Measurements from ENCODE around the gene AP2A1. TPM values are rescaled to one million over a fixed set of nuclear protein-coding genes. Genes with fewer than 3 reads are reported as not detected.

The AP2A1 gene
- total and polyA plus RNA-seq, 9 of the 15 experiments (the other 6 are each of a cell fraction or from before 2014, with no cell fraction given): 0.55 to 150 (median 31.9) TPM

DNA sequence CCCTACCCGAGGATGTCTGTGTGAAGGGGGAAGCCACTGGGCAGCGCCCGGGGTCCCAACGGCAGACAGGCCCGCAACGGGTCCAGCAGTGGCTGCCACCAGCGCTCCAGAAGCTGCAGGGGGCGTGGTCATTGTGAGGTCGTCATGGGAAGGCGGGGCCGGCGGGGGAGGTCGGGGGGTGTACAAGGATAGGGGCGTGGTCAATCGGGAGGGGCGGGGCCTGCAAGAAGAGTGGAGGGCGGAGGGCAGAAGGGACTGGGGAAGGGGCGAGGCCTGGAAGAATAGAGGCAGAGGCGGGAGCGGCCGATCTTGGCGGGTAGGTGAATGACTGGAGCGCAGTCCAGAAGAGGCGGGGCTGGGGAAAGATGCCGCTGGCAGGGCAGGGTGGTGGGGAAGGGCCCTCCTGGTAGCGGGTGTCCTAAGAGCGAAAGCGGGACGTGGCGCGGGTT lies 41.9 kb downstream of the AP2A1 start (continued):
- TF ChIP-seq RBFOX2 (IDR thresholded peaks at IDR 0.05; ENCODE audit: low read depth, low read length): peak; percentile 33; the same call in 1 of the 2 replicates

DNA sequence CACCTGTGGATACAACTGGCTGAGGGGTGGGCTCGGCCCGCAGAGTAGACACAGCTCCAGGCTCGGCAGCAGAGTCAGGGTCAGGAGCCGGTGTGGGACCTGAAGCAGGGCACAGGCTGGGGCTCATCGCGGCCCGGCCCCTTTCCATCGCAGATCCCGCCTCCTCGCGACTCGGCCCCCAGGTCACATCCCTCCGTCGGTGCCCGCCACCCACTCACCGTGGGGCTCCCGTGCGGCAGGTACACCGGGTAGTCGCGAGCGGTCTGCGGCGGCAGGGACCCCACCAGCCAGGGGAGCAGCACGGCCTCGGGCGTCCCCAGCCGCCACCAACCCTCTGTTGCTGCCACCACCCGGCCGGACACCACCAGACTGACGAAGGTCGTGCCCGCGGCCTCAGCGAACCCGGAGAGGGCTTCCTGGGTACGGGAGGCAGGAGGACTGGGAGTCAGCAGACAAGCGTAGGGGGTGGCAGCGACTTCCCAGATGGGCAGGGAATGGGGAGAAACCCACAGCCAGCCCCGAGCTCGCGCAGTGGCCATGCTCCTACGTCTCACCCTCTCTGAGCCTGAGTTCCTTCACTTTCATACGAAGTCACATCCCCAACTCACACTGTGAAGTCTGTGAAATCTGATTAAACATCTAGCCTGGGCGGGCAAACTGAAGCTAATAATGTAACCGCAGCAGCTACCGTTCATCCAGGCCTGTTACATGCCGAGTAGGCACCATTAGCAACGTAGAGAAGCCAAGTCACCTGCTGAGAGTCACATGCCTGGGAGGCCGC lies 42.5 kb downstream of the AP2A1 start:
- intact Hi-C loops (cut with micrococcal nuclease): loop anchor here (5.0 kb wide), 1 partner anchor 42 kb away; the partner anchor contains the start of gene AP2A1
- Histone ChIP-seq H3K4me1 (replicated peaks in 1 of 2; ENCODE audit: control insufficient read depth in 2 of 2, insufficient read depth in 2 of 2, low read length in 2 of 2) (peaks cover 25 to 57% of the 10 kb centered on the region in 2 experiments), H3K9me3 (replicated peaks; ENCODE audit: control insufficient read depth, insufficient read depth, low read depth, low read length) (no peaks in the 10 kb centered on the region), H2AFZ (ENCODE audit: low read depth, low read length) (no peak overlapping the region; the same call in 1 of the 2 replicates), H3K27me3 (ENCODE audit: control insufficient read depth in 2 of 2, insufficient read depth in 2 of 2, low read length in 2 of 2) (no peaks in the 10 kb centered on the region), H3K27ac (ENCODE audit: extremely low read depth, low read depth, low read length) (no peak overlapping the region; the same call in 2 of the 3 replicates), H4K20me1 (replicated peaks; ENCODE audit: control insufficient read depth, insufficient read depth, low read length) (peaks cover 5% of the 10 kb centered on the region), H3K9me1 (ENCODE audit: control insufficient read depth, insufficient read depth, low read length) (no peaks in the 10 kb centered on the region), H3K4me3 (no peak overlapping the region), H3K9ac (ENCODE audit: insufficient read depth in 1 of 2, low read depth in 2 of 2, low read length in 2 of 2) (peak overlapping the region in 1 of 2 experiments; percentile 83; a peak in 2 of 4 replicates), H3K79me2 (ENCODE audit: control insufficient read depth, insufficient read depth, low read length) (no peaks in the 10 kb centered on the region), H3K4me2 (ENCODE audit: insufficient read depth, low read length) (peak overlapping the region; percentile 50), H3K36me3 (ENCODE audit: control insufficient read depth, insufficient read depth, low read length) (peaks cover 37% of the 10 kb centered on the region)
- ATAC-seq (no peak), DNase-seq (ENCODE audit: extremely low read depth in 1 of 4, low spot score in 3 of 4) (no peak), FAIRE-seq (no peak)
- ChIA-PET CTCF (ENCODE audit: low intra/inter-chr PET ratio) (no interaction called here), POLR2A (interaction anchor here (0.6 to 2.4 kb wide), 4 partner anchors 10 to 66 kb away, joined by 3 to 9 read pairs (median 4); no protein-coding TSS in a partner anchor)
- 73% methylated on average over 42 of the region's 50 CpGs for WGBS (ENCODE audit: insufficient coverage, low coverage, missing lambda C conversion rate)
- in situ Hi-C loops (cut with MboI): no loop called here
- BruUV-seq (replicated peaks): no TSS peak
- no peak for TF ChIP-seq POLR2AphosphoS2 (IDR thresholded peaks at IDR 0.05; ENCODE audit: low read length)
- no peak for TF ChIP-seq KDM1A (IDR thresholded peaks at IDR 0.05)
- TF ChIP-seq, protein P1, sequence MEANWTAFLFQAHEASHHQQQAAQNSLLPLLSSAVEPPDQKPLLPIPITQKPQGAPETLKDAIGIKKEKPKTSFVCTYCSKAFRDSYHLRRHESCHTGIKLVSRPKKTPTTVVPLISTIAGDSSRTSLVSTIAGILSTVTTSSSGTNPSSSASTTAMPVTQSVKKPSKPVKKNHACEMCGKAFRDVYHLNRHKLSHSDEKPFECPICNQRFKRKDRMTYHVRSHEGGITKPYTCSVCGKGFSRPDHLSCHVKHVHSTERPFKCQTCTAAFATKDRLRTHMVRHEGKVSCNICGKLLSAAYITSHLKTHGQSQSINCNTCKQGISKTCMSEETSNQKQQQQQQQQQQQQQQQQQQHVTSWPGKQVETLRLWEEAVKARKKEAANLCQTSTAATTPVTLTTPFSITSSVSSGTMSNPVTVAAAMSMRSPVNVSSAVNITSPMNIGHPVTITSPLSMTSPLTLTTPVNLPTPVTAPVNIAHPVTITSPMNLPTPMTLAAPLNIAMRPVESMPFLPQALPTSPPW (CRISPR knock-in tag; IDR thresholded peaks at IDR 0.05): no peak
- TF ChIP-seq, protein P2, sequence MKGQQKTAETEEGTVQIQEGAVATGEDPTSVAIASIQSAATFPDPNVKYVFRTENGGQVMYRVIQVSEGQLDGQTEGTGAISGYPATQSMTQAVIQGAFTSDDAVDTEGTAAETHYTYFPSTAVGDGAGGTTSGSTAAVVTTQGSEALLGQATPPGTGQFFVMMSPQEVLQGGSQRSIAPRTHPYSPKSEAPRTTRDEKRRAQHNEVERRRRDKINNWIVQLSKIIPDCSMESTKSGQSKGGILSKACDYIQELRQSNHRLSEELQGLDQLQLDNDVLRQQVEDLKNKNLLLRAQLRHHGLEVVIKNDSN (CRISPR knock-in tag; IDR thresholded peaks at IDR 0.05): peak; percentile 11; the same call in 1 of the 2 replicates
- no peak for TF ChIP-seq ILK (tag; IDR thresholded peaks at IDR 0.05; ENCODE audit: borderline replicate concordance, low read depth)
- no peak for TF ChIP-seq ZNF764 (CRISPR knock-in tag; IDR thresholded peaks at IDR 0.05; ENCODE audit: low read depth)
- peak; percentile 77; the same call in 1 of the 2 replicates for TF ChIP-seq FOXP1 (CRISPR knock-in tag; IDR thresholded peaks at IDR 0.05)
- peak; percentile 76 for TF ChIP-seq POLR2G (IDR thresholded peaks at IDR 0.05; ENCODE audit: low read depth, low read length)
- TF ChIP-seq ZZZ3 (IDR thresholded peaks at IDR 0.05): no peak
- TF ChIP-seq MAFG (tag; conservative IDR thresholded peaks at IDR 0.05): no peak
- TF ChIP-seq SRSF9 (IDR thresholded peaks at IDR 0.05; ENCODE audit: borderline replicate concordance, low read depth, low read length): no peak
- no peak for TF ChIP-seq NCOA1 (IDR thresholded peaks at IDR 0.05; ENCODE audit: low read depth)
- no peak for TF ChIP-seq PYGO2 (tag; IDR thresholded peaks at IDR 0.05)
- TF ChIP-seq FOXK1 (CRISPR knock-in tag; IDR thresholded peaks at IDR 0.05; ENCODE audit: borderline replicate concordance): no peak
- no peak for TF ChIP-seq FOXJ3 (CRISPR knock-in tag; IDR thresholded peaks at IDR 0.05)
- no peak for TF ChIP-seq HMG20B (CRISPR knock-in tag; IDR thresholded peaks at IDR 0.05)
- peak; percentile 53 for TF ChIP-seq ZNF143 (CRISPR knock-in tag; IDR thresholded peaks at IDR 0.05)
- no peak for TF ChIP-seq ZNF274 (IDR thresholded peaks at IDR 0.05; ENCODE audit: borderline replicate concordance, low read depth, low read length)
- no peak for TF ChIP-seq DIDO1 (tag; IDR thresholded peaks at IDR 0.05; ENCODE audit: low read depth)
